GM23248 (cell line): Measurements from ENCODE around the gene LIX1. TPM values are rescaled to one million over a fixed set of nuclear protein-coding genes. Genes with fewer than 3 reads are reported as not detected.

Source experiments
- DNase-seq: peaks from one replicate; pipeline ENCODE4 v3.0.0-alpha.2; 2015
- H2AFZ ChIP-seq: fragments of 200-600 bp; sonication (generic); 2 replicates; pipeline ENCODE4 v1.6.1; 2016; ENCODE audit warnings: antibody characterized with exemption
- H3F3A ChIP-seq: fragments of 200-600 bp; sonication (generic); 2 replicates; pipeline ENCODE4 v1.6.1; 2016; ENCODE audit warnings: mild to moderate bottlenecking, antibody characterized with exemption, mixed run types; ENCODE audit not compliant: insufficient read depth
- H3K27ac ChIP-seq: fragments of 200-600 bp; sonication (generic); 2 replicates; pipeline ENCODE4 v1.5.1; 2016; ENCODE audit warnings: mild to moderate bottlenecking
- H3K27me3 ChIP-seq: fragments of 200-600 bp; sonication (generic); replicated peaks from 2 replicates; pipeline ENCODE4 v1.6.1; 2016; ENCODE audit warnings: mild to moderate bottlenecking; ENCODE audit not compliant: insufficient read depth
- H3K36me3 ChIP-seq: fragments of 200-600 bp; sonication (generic); 2 replicates; pipeline ENCODE4 v1.6.1; 2016; ENCODE audit warnings: low read depth, mild to moderate bottlenecking
- H3K4me1 ChIP-seq: fragments of 200-600 bp; sonication (generic); 2 replicates; pipeline ENCODE4 v1.6.1; 2016; ENCODE audit warnings: mild to moderate bottlenecking; ENCODE audit not compliant: insufficient read depth
- H3K4me2 ChIP-seq: fragments of 200-600 bp; sonication (generic); one replicate; pipeline ENCODE4 v1.6.1; 2016; ENCODE audit warnings: mild to moderate bottlenecking; ENCODE audit not compliant: unreplicated experiment
- H3K4me3 ChIP-seq: fragments of 200-600 bp; sonication (generic); 2 replicates; pipeline ENCODE4 v1.5.1; 2016; ENCODE audit warnings: mild to moderate bottlenecking
- H3K79me2 ChIP-seq: fragments of 200-600 bp; sonication (generic); 2 replicates; pipeline ENCODE4 v1.6.1; 2016; ENCODE audit warnings: mild to moderate bottlenecking; ENCODE audit not compliant: insufficient read depth
- H3K9ac ChIP-seq: fragments of 200-600 bp; sonication (generic); 2 replicates; pipeline ENCODE4 v1.6.1; 2016; ENCODE audit warnings: mild to moderate bottlenecking
- H3K9me2 ChIP-seq: fragments of 200-600 bp; sonication (generic); 2 replicates; pipeline ENCODE4 v1.6.1; 2016; ENCODE audit warnings: mixed run types, mild to moderate bottlenecking, moderate library complexity; ENCODE audit not compliant: insufficient read depth
- H3K9me3 ChIP-seq: fragments of 200-600 bp; sonication (generic); one replicate; pipeline ENCODE4 v1.6.1; 2017; ENCODE audit warnings: low read depth
- H4K20me1 ChIP-seq: fragments of 200-600 bp; sonication (generic); 2 replicates; pipeline ENCODE4 v1.6.0; 2016; ENCODE audit not compliant: insufficient read depth
- EZH2 ChIP-seq: fragments of 200-600 bp; sonication (generic); IDR thresholded peaks from 2 replicates; pipeline ENCODE4 v1.6.1; 2018; ENCODE audit warnings: antibody characterized with exemption, mild to moderate bottlenecking; ENCODE audit not compliant: insufficient read depth, poor library complexity, severe bottlenecking
- EZH2phosphoT487 ChIP-seq: fragments of 200-600 bp; sonication (generic); IDR thresholded peaks from 2 replicates; pipeline ENCODE4 v1.6.1; 2018; ENCODE audit warnings: antibody characterized with exemption, moderate library complexity, mild to moderate bottlenecking, low read depth; ENCODE audit not compliant: insufficient read depth
- WGBS, 2 experiments: methylation state at CpG; one replicate each; pipeline ENCODE4 v1.1.6; 2015 to 2017; ENCODE audit warnings: low lambda C conversion rate in 2 of 2, low coverage in 1 of 2; ENCODE audit errors: missing lambda C conversion rate in 2 of 2; 5-methylcytosine and 5-hydroxymethylcytosine counted together
- in situ Hi-C: fragments of 300-500 bp; cut with MboI; formaldehyde crosslinking; loops from 2 replicates; pipeline ENCODE4 v1.15.0; 2020
- polyA plus RNA-seq: library from polyadenylated mRNA; unstranded; fragments of >200 nt; fragmentation: Nextera tagmentation; extraction: Ambion mirVana; gene quantifications from 2 replicates; pipeline ENCODE4 v1.2.1, GENCODE V29; 2016
- total RNA-seq: library from RNA; depleted of rRNA; stranded (reverse); fragments of >200 nt; shearing (Covaris generic); gene quantifications from 2 replicates; pipeline ENCODE4 v1.2.3, GENCODE V29; 2014

The LIX1 gene
- total and polyA plus RNA-seq, 2 experiments from 2014 or later = not detected

DNA sequence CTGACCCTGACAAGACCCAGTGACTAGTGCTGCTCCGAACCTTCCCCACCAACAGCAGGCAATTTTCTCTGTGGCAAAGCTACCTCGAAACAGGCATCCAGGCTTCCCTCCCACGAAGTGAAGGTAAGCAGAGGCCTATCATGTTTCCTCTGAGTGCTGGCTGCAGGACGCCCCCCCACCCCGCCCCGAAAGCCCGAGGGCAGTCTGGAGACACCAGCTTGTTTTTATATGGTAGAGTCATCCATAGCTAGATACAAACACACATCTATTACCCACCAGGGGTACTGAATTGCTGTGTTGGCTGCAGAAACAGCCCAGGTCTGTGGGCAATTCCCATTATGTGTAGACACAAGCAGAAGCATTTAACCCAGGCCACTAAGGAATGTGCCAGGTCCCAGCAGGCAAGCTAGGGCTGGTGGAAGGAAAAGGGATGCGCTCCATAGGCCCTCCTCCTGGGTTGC lies 40.4 kb downstream of the LIX1 start:
- H3K4me1 ChIP-seq = no peaks in the 10 kb centered on the region
- WGBS, 2 experiments = 68 to 74% methylated on average over 8 of the region's 8 CpGs
- no peaks in the 10 kb centered on the region for H3K9me3 ChIP-seq
- in situ Hi-C loops = no loop called here
- H3K27ac ChIP-seq = no peak overlapping the region
- no peak for DNase-seq
- TF ChIP-seq EZH2phosphoT487 (no peak), EZH2 (no peak)
- peaks cover 24% of the 10 kb centered on the region for H3K27me3 ChIP-seq
- no peak overlapping the region for H3K4me2 ChIP-seq
- H3K36me3 ChIP-seq = no peaks in the 10 kb centered on the region
- H3K9ac ChIP-seq = no peak overlapping the region
- no peaks in the 10 kb centered on the region for H4K20me1 ChIP-seq
- H3K79me2 ChIP-seq = no peaks in the 10 kb centered on the region
- no peaks in the 10 kb centered on the region for H3K9me2 ChIP-seq
- H2AFZ ChIP-seq = no peak overlapping the region
- H3F3A ChIP-seq = no peaks in the 10 kb centered on the region
- H3K4me3 ChIP-seq = no peak overlapping the region

DNA sequence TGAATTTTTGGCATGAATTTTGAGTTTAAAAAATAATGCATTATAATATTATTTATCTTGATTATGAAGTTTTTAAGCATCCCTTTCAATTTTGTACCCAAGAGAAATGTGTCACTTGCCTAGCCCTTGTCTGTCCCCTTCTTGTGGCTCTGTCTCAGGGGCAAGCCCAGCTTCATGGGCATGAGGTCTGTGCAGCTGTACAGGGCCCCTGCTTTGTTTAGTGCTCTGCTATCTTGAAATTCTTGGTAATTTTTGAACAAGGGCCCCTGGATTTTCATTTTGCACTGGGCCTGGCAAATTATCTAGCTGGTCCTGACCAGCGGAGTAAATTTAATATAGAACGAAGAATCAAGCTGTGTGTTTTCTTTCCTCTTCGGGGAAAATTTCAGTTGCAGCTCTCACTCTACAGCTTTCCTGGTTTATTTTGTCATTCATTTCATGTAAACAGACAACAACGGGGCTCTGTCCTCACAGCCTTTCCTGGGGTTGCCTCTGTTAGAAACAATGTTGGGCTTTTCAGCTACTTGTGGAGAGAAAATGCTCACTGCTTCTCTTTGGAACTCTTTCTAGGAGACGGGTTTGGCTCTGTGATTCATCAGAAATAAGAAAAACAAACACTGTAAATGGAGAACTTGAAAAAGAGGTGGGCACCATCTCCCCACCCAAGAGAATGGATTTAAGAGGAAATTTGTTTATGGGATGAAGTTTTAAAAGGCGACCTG lies 41.1 kb downstream of the LIX1 start:
- 69 to 81% methylated on average over 6 of the region's 6 CpGs for WGBS, 2 experiments
- Histone ChIP-seq H3K4me3 (no peak overlapping the region), H3K9ac (no peak overlapping the region), H3K27ac (no peak overlapping the region), H3K9me2 (no peaks in the 10 kb centered on the region), H3K36me3 (no peaks in the 10 kb centered on the region), H3K79me2 (no peaks in the 10 kb centered on the region), H3K27me3 (peaks cover 27% of the 10 kb centered on the region), H3F3A (no peaks in the 10 kb centered on the region), H3K4me2 (no peak overlapping the region), H3K9me3 (no peaks in the 10 kb centered on the region), H3K4me1 (no peaks in the 10 kb centered on the region), H4K20me1 (no peaks in the 10 kb centered on the region), H2AFZ (no peak overlapping the region)
- TF ChIP-seq EZH2phosphoT487 = no peak
- no peak for TF ChIP-seq EZH2
- in situ Hi-C loops = no loop called here
- DNase-seq = no peak

DNA sequence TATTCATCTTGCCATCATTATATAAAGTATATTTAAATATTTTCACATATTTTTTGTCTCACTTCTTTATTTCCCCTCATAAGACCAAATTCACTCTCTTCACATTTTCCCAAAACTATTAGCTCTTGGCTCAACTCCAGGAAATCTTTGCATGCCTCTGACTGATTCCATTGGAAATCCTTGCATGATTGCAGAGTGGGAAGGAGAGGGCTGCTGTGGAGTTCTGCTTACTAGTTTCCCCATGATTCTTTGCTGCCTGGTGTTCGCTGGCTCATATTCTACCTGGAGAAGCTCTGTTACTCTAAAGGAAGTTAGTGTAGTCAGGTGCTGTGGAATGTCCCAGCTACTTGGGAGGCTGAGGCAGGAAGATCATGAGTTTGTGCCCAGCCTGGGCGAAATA lies 41.9 kb downstream of the LIX1 start:
- 62 to 64% methylated on average over 2 of the region's 2 CpGs for WGBS, 2 experiments
- Histone ChIP-seq H3K9ac (no peak overlapping the region), H3K4me3 (no peak overlapping the region), H4K20me1 (no peaks in the 10 kb centered on the region), H3K36me3 (no peaks in the 10 kb centered on the region), H3K4me2 (no peak overlapping the region), H3K79me2 (no peaks in the 10 kb centered on the region), H3K9me3 (no peaks in the 10 kb centered on the region), H3F3A (no peaks in the 10 kb centered on the region), H2AFZ (no peak overlapping the region), H3K27ac (no peak overlapping the region), H3K9me2 (no peaks in the 10 kb centered on the region), H3K27me3 (peaks cover 32% of the 10 kb centered on the region), H3K4me1 (no peaks in the 10 kb centered on the region)
- TF ChIP-seq EZH2 = no peak
- TF ChIP-seq EZH2phosphoT487 = no peak
- in situ Hi-C loops = no loop called here
- peak; percentile 17 for DNase-seq

DNA sequence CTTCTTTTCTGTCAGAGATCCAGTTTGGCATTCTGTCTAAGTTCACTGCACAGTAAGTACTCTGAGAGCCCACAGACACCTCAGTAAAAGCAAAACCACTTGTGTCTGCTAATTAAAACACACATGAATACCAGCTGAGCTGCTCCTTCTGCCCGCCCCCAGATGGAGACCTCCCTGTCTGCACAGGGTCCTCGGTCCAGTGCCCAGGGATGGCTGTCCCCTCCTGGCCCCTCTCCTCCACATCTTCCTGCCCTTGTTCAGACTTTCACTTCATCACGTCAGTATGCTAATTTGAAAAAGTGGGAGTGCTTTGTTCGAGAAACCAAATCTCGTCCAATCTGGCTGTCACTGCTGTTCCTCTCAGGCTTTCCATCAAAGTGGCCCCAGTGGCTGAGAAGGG lies 43.5 kb downstream of the LIX1 start:
- DNase-seq = peak; percentile 4
- TF ChIP-seq EZH2phosphoT487 = no peak
- TF ChIP-seq EZH2 = no peak
- H4K20me1 ChIP-seq = no peaks in the 10 kb centered on the region
- H3K9me2 ChIP-seq = no peaks in the 10 kb centered on the region
- no peaks in the 10 kb centered on the region for H3K9me3 ChIP-seq
- no peak overlapping the region for H2AFZ ChIP-seq
- peaks cover 24% of the 10 kb centered on the region for H3K27me3 ChIP-seq
- H3K4me1 ChIP-seq = no peaks in the 10 kb centered on the region
- 1 to 3% methylated on average over 5 of the region's 5 CpGs for WGBS, 2 experiments
- no peak overlapping the region for H3K27ac ChIP-seq
- no peaks in the 10 kb centered on the region for H3F3A ChIP-seq
- H3K79me2 ChIP-seq = no peaks in the 10 kb centered on the region
- H3K4me2 ChIP-seq = no peak overlapping the region
- H3K36me3 ChIP-seq = no peaks in the 10 kb centered on the region
- in situ Hi-C loops = no loop called here
- H3K9ac ChIP-seq = no peak overlapping the region
- 0 out of 2 replicates have a peak overlapping the region, but pooled peaks have one; percentile 36 for H3K4me3 ChIP-seq
